HEK293T (cell line): ENCODE data around the gene CPTP.

ENCODE experiments used
- BHLHE40 ChIP-seq: fragments of 450-650 bp; IDR thresholded peaks from 2 replicates; pipeline ENCODE4 v1.6.1; 2016; ENCODE audit warnings: mild to moderate bottlenecking, moderate library complexity, borderline replicate concordance
- FOXA1 ChIP-seq: fragments of 450-650 bp; IDR thresholded peaks from 2 replicates; pipeline ENCODE4 v1.6.1; 2016; ENCODE audit warnings: mild to moderate bottlenecking
- FOXK2 ChIP-seq: fragments of 450-650 bp; IDR thresholded peaks from 2 replicates; pipeline ENCODE4 v1.6.1; 2016; ENCODE audit warnings: mild to moderate bottlenecking
- SP1 ChIP-seq: fragments of 450-650 bp; IDR thresholded peaks from 2 replicates; pipeline ENCODE4 v1.6.1; 2017
- TARDBP ChIP-seq: fragments of 450-650 bp; IDR thresholded peaks from 2 replicates; pipeline ENCODE4 v1.6.1; 2016

GRCh38 chr1:1338278-1338677, 13.7 kb downstream of the CPTP start:
- TF ChIP-seq FOXA1 (no peak), BHLHE40 (no peak), TARDBP (no peak), SP1 (no peak), FOXK2 (no peak)
